ENCODE measurements around the gene FBN2.

Gene FBN2

DNA sequence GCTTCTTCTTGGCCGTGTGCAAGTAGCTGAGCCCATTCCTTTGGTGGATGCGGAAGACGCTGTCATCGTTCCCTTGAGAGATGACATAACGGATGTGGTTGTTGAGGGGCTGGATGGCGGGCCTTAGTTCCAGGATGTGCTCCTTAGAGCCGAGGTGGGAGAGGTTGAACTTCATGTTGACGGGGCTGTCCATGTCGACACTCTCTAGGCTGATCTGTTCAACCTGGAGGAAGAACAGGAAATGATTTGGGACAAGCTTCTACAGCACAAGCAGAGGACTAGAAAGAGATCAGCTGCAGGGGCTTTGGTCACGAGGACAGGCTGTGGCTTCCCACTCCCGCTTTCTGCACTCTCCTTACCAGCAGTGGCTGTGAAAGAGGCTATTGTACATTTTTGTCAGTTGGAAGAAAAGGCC, 278.4 kb downstream of the FBN2 start:
- no peak for DNase-seq (ENCODE audit: extremely low read depth in 1 of 2, low read depth in 1 of 2)

DNA sequence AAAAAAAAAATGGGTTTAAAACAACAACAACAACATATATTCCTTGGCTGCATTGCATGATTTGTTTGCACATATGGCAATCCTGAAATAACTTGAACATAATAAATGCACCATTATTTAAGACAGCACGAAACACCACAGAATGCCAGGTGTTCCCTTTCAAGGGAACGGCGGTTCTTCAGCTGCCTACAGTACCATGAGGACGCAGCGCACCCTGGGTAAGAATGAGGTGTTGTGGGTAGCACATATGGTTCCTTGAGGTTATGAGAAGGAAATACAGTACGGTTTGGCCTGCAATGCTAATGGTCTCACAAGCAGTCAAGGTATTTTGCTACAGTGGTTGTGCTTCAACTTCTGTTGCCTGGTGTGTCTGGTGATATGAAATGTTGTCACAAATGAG, 279.7 kb downstream of the FBN2 start:
- no peak for DNase-seq (ENCODE audit: extremely low read depth in 1 of 2, low read depth in 1 of 2)

DNA sequence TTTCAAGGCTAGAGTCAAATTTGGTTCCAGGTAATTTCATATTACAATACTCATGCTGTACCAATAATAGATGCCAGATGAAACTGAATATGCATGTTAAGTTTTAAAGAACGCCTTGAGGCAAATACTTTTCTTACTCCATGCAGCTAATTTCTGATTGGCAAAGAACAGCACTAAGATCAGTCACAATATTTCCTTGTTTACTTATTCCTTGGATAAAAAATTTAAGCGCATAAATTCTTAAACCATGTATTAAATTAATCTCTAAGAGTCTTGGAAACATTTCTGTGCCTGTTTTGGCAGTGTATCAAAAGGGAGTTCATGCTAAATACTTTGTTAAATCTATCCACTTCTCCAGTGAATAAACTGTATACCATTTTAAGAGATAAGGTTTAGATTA, 281.0 kb downstream of the FBN2 start:
- DNase-seq (ENCODE audit: extremely low read depth in 1 of 2, low read depth in 1 of 2), result no peak

DNA sequence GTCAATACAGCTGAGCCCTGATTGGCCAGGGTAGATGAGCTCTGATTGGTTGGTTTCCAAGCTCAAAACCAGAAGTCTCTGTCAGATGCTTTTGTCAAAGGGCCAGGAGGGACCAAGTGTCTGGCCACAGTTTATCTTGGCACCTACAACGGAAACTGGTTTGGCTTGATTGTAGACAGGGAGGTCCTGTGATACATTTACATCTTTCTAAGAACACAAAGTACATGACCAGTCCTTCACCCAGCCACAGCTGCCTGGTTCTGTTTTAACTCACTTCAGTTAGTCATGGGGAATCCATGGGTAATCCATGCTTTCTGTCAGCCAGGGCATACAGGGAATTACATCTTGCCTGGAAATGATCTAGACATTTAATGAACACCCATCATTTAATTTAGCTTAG, 283.3 kb downstream of the FBN2 start:
- DNase-seq (ENCODE audit: extremely low read depth in 1 of 2, low read depth in 1 of 2), result no peak

DNA sequence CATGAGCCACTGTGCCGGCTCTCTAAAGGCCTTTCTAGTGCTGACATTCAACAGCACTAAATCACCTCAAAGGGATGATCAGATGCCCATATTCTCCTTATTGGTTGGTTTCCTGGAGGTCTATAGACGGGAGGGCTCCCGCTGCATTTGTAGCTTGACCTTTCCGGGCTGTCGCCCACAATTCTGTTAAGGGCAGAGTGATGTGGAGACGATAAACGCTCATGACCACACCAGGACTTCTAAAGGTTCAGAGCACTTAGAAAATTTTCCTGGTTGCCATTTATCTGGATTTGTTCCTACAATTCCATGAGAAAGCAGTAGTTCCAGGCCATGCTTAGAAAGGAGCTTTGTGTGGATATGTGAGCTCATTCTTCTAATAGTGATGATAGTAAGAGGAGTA, 284.2 kb downstream of the FBN2 start:
- DNase-seq (ENCODE audit: extremely low read depth in 1 of 2, low read depth in 1 of 2), result no peak

DNA sequence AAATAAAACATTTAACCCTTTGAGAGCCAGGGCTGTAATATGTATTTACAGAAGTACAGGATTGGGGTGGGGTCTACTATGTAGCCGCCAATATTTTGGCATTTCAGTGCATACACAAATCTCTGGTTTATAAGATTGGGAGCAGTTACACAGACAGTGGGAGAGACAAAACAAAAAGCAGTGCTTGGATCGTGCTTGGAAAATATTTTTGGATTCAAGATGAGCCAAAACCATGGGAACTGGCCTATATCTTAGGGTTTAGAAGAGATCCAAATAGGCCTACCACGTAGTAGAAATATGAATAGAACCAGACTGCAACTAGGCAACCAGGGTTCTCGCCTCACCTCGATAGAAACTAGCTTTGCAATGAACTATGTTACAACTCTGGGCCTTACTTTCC, 284.9 kb downstream of the FBN2 start:
- no peak for DNase-seq (ENCODE audit: extremely low read depth in 1 of 2, low read depth in 1 of 2)

DNA sequence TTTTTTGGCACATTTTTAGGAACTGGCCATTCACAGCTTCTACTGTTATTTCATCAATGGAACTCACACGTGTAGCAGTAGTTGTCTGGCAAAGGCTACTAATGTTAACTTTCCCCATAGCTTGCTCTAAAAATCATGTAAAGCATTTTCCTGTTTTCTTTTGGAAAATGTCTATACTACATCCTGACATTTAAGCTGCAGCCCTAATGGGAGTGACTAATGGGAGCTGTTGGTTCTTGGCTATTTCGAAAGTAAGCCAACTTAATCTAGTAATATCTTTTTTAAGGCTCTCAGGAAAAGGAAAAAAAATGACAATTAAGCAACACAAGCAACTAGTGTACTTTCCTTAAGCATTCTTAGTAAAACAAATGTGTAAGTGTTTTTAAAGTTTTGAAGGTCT, 285.3 kb downstream of the FBN2 start:
- no peak for DNase-seq (ENCODE audit: extremely low read depth in 1 of 2, low read depth in 1 of 2)

DNA sequence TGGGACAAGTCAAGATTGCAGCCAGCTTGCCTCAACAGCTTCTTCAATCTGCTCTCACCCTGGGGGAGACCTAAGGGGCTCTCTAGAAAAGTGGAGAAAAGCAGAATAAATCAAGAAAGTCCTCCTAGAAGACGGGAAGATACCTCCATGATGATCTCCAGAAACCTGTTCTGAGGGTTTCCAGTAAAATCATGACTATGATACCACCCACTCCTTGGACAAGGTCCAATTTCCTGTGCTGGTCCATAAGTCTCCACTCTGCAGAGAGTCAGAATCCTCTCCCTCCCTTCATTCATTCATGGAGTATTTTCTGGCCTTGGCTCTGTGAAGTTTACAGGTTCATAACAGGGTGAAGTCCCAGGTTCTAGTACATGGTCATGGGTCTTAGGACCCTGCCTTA, 285.8 kb downstream of the FBN2 start:
- DNase-seq (ENCODE audit: extremely low read depth in 1 of 2, low read depth in 1 of 2), result no peak

DNA sequence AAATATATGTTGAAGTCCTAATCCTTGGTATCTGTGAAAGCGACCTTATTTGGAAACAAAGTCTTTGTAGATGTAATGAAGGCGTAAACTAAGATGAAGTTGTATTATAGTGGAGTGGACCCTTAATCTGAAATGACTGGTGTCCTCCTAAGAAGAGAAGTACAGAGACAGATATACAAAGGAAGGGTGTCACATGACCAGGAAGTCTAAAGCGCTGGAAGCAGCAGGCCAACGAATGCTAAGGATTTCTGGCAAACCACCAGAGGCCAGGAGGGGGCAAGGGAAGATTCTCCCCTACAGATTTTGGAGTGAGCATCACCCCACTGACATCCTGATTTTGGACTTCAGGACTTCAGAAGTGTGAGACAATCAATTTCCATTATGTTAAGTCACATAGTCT, 292.1 kb downstream of the FBN2 start:
- no peak for DNase-seq (ENCODE audit: extremely low read depth in 1 of 2, low read depth in 1 of 2)

DNA sequence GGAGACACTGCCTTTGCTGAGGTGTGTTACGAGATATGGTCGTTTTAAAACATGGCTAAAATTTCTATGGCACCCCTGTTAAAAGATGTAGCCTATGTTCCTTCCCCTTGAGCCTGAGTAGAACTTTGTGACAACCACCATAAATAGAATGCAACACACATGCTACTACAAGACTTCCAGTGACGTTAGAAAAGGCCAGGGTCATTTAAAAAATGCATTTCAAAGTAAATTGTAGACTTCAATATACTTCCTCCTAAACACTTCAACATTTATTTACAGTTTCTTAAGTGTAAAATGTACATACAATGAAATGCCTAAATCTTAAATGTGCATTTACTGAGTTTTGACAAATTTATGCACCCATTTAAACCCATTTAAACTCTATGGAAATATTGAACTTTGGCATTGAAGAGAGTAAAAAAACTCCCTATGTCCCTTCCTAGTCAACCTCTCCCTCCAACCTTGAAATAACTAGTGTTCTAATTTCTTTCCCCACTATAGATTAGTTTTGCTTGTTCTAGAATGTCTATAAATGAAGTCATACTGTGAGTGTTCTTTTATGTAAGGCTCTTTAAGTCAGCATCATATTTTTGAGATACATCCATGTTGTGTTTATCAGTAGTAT, 294.0 kb downstream of the FBN2 start:
- DNase-seq (ENCODE audit: extremely low read depth in 1 of 2, low read depth in 1 of 2), result no peak

DNA sequence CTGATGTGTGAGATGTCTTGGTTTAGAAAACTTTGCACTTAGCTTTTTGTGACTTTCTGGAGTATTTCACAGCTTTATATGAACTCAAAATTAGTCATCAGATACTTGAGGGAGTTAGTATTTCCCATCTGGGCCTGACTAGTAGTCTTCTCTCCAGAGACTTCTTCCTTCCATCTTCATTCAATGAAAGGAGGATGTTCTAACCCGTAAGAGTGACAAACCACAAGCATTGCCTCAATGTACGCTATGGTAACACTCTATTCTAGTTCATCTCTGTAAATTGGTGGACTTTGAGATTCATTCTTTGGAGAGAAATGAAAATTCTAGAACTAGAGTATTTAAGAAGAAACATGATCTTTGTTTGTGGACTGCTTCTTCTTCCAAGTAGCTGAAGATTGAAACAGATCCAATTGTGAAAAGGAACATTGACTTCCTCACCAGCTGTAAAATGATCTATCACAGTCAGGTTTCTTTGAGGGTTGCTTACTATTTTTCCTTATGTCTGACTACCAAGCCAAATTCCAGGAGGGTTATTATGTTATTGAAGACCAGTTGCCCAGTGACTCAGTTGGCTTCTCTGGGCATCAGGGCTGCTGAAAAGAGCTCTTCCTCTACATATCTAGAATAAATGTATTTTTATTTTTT, 296.9 kb downstream of the FBN2 start:
- DNase-seq (ENCODE audit: extremely low read depth in 1 of 2, low read depth in 1 of 2), result no peak

DNA sequence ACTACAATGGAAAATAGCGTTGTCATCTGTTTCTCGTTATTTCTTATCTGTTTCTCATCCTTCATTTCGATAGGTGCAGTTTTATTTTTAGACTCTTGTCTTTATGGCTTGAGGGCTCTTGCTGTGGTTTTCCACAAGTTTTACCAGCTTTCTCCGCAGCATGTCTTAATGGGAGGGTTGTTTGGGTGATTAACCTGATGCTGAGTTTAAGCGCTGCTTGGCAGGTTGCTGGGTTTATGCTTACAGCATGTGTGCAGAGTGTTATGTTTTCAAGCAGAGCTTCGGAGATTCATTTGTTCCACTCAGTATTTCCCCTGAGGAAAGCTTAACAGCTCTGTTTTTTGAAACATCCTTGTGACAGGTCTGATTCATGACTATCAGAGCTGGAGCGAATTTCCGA, 300.5 kb downstream of the FBN2 start:
- no peak for DNase-seq (ENCODE audit: extremely low read depth in 1 of 2, low read depth in 1 of 2)

DNA sequence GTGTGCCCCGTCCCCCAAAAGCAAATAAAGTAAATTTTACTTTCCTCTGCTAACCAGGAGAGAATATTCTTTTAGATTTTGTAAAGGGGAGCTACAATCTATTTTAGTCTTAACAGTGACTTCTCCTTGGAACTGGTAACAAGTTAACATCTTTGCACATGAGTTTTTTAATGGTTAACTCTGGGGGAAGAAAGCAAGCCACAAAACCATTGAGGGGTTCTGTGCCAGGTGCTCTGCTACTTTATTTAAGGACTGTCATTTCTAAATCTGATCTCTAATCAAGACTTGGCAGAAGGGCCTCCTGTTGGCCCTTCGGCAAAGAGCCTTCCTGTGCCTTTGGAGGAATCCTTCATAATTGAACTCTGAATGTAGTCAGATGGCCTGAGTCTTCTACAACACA, 301.0 kb downstream of the FBN2 start:
- no peak for DNase-seq (ENCODE audit: extremely low read depth in 1 of 2, low read depth in 1 of 2)

DNA sequence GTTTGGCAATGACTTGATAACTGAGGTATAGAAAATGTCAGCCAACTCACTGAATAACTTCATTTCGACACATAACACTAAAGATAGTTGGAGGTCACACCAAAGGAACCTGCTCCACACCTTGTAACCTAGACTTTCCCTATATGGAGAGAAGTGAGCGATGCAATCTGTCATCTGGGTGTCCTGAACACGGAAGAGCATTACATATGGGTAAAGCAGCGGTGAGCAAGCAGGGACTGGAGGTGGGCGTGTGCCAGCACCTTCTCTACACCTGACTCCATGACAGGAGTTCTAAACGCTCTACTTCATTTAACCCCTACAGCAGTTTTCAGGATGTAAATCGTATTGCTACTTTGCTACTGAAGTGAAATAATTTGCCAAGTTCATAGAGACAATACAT, 301.7 kb downstream of the FBN2 start:
- DNase-seq (ENCODE audit: extremely low read depth in 1 of 2, low read depth in 1 of 2), result no peak

DNA sequence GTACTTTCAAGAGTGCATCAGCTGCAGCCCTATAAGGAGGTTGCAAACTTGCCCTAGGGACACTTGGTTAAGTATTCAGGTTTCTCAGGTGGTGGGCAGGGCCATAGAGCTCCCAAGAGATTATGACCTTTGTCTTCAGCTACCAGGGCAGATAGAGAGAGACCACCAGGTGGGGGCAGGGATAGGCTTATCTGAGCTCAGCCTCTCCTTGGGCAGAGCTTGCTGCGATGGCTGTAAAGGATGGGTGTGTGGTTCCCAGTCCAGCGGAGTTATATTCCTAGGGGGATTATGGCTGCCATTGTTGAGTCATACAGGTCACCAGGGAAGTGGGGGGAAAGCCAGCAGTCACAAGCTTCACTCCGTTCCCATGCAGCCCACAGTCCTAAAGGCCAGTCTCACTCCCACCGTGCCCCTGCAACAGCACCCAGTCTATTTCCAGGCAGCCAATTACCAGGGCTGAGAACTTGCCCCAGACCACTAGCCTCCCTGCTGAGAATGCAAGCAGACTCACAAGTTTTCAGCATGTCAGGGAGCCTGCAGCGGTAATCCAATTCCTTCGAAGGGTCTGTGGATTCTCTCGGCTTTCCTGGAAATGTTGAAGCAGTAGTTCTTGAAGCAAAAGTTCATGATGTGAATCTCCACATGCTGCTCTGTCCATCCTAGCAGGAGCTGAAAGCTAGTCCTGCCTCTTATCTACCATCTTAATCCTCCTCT, 303.0 kb downstream of the FBN2 start:
- no peak for DNase-seq (ENCODE audit: extremely low read depth in 1 of 2, low read depth in 1 of 2)

DNA sequence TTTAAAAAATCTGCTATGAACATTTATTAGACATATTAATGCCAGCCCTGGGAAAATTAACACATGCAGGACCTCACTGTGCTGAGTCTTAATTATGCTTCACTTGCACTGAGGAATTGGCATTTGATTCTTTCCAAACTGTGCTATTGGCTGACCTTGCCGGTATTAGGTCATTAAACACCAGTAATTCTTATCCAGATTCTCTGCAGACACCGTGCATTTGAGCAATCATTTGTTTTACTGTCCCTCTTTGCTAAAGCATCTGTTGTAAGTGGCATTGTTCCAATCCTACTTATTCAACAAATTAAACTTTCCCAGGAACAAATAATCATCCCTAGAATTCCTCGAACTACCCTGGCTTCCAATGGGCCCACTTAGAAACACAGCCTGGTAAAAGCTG, 309.5 kb downstream of the FBN2 start:
- no peak for DNase-seq (ENCODE audit: extremely low read depth in 1 of 2, low read depth in 1 of 2)

DNA sequence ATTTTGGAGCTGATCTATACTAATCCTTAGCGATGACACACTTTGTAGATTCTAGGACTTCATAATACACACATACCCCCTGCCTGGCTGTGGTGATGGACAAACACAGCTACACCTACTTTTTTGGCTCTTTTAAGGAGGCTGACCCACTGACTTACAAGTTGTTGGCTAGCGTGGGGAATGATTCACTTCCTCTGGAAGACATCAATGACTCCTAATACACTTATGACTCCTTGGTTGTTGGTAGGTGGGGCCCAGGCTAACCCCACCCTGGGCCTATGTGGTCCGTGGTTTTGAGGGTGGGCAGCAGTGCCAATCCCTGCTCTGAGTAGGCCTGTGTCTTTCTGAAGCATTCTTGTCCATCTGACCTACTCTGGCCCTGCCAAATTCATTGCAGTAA, 310.0 kb downstream of the FBN2 start:
- no peak for DNase-seq (ENCODE audit: extremely low read depth in 1 of 2, low read depth in 1 of 2)

DNA sequence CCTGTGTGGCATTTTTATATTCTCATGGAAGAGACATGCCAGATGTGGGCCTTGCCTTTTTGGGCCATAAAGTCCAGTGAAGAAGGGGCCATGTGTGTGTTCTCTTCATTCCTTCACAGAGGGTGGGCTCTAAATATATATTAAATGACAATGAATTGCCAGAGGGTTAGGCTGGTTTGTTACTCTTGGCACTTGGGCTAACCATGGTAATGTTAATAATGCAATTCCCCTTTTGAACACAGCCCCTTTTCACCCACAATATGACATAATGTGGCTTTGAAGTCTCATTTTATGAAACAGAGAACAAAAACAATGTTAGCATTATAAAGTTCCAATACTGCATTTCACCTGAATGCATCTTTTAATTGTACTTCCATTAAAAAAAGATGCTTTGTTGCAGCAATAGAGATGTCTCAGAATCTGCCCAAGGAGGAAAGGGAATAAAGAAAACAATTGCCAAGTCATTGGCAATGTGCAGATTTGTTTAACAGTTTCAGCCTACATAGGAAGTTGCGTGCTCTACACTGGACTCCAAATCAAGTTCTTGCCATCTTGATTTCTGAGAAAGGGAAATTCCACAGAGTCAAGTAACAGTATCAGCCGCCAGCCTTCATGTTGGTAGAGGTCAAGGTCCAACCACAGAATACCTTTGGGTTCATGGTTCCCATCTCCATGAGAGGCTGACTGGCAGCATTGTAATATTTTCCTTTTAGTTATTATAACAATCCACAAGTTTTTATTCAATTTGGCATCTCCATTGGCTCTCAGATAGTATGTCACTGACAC, 312.6 kb downstream of the FBN2 start:
- no peak for DNase-seq (ENCODE audit: extremely low read depth in 1 of 2, low read depth in 1 of 2)

DNA sequence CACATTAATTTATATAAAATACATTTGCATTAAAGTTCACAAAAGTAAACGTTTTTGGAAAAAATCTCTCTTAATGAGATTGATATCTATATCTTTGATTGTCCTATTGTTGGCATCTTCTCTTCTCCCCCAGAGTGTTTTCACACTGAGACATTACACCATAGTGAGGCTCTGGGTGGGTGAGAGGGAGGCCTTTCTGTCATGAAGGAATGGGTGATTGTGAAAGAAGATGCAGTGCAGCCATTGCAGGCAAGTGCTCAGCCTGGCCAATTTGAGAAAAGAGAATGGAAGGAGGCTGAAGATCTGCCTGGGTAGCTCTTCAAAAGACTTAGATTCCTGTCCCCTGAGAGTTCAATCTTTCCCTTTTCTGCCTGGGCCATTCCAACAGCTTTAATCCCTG, 313.7 kb downstream of the FBN2 start:
- no peak for DNase-seq (ENCODE audit: extremely low read depth in 1 of 2, low read depth in 1 of 2)

DNA sequence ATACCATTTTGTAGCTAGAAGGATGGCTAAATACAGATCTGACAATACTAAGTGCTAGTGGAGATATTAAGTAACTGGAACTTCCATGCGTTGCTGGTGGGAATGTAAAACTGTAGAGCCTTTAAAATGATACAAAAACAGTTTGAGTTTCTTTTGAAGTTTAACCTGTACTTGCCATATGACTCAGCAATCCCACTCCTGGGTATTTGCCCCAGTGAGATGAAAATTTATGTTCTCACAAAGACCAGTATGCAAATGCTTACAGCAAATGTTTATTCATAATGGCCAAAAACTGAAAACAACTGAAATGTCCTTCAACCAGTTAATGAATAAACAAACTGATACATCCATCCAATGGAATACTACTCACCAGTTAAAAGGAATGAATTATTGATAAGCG, 317.2 kb downstream of the FBN2 start:
- no peak for DNase-seq (ENCODE audit: extremely low read depth in 1 of 2, low read depth in 1 of 2)

DNA sequence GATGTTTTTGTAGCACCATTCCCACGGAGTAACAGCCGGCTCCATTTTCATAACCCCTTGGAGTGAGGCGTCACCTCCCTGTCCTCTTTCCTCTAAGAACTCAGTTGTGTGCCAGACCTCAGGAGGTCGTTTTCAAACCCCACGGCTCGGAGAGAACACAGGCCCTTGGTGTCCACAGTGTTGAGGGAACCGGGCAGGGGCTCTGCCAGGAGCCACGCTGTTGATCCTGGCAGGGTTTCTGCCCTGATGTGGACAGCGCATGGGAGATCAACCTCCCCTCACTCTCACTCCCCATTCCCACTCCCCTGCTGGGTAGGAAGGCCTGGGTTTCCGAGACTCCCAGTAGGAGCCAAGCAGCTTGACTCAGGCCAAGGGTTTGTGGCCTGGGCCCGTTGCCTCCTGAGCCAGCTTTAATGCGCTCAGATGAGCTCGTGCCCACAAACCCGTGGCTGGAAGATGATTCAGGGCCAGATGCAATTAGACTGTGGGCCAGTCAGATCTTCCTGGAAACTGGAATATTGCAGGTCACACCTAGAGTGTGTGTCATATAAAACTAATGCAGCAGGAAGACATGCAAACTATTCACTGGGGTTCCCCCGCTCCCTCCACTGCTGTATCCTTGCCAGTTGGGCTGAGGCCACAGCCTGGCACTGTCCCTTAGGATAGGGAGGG, 321.0 kb downstream of the FBN2 start:
- no peak for DNase-seq (ENCODE audit: extremely low read depth in 1 of 2, low read depth in 1 of 2)

Measured in activated CD8-positive, alpha-beta memory T cell treated with anti-CD3 and anti-CD28 coated beads for 1 hour (primary cell).